Neural cell (in vitro differentiated cells): ENCODE data around the gene RGL1. TPM values are rescaled to one million over a fixed set of nuclear protein-coding genes. Genes with fewer than 3 reads are reported as not detected.

Experiments used
- H2AFZ ChIP-seq: fragments of 200-600, 300-800 bp; sonication (generic), shearing (Covaris generic); 2 replicates; pipeline ENCODE4 v1.6.0; 2014; ENCODE audit warnings: low read depth, mild to moderate bottlenecking, antibody characterized with exemption, low read length, moderate library complexity
- H3F3A ChIP-seq: fragments of 200-600 bp; shearing (Covaris generic); 2 replicates; pipeline ENCODE4 v1.6.1; 2016; ENCODE audit warnings: mild to moderate bottlenecking, moderate library complexity, mixed read lengths, antibody characterized with exemption, low read length; ENCODE audit not compliant: insufficient read depth, poor library complexity, severe bottlenecking
- H3K27ac ChIP-seq: fragments of 200-600, 300-800 bp; sonication (generic), shearing (Covaris generic); 2 replicates; pipeline ENCODE4 v1.5.1; 2014; ENCODE audit warnings: mild to moderate bottlenecking, low read length, moderate library complexity
- H3K27me3 ChIP-seq: fragments of 300-800, 200-600 bp; sonication (generic), shearing (Covaris generic); 2 replicates; pipeline ENCODE4 v1.6.0; 2014; ENCODE audit warnings: mild to moderate bottlenecking, low read depth, low read length, moderate library complexity; ENCODE audit not compliant: insufficient read depth
- H3K36me3 ChIP-seq: fragments of 300-800, 200-600 bp; sonication (generic), shearing (Covaris generic); 2 replicates; pipeline ENCODE4 v1.5.1; 2014; ENCODE audit warnings: mild to moderate bottlenecking, antibody characterized with exemption, low read length, moderate library complexity; ENCODE audit not compliant: insufficient read depth
- H3K4me2 ChIP-seq: fragments of 300-800, 200-600 bp; sonication (generic), shearing (Covaris generic); 2 replicates; pipeline ENCODE4 v1.6.0; 2014; ENCODE audit warnings: mild to moderate bottlenecking, low read length
- H3K4me3 ChIP-seq: fragments of 300-800, 200-600 bp; sonication (generic), shearing (Covaris generic); 2 replicates; pipeline ENCODE4 v1.5.1; 2014; ENCODE audit warnings: mild to moderate bottlenecking, low read length, moderate library complexity
- H3K79me2 ChIP-seq: fragments of 200-600 bp; shearing (Covaris generic); replicated peaks from 2 replicates; pipeline ENCODE4 v1.6.0; 2014; ENCODE audit warnings: mild to moderate bottlenecking, low read length, moderate library complexity; ENCODE audit not compliant: insufficient read depth
- H3K9ac ChIP-seq: fragments of 300-800, 200-600 bp; sonication (generic), shearing (Covaris generic); 2 replicates; pipeline ENCODE4 v1.6.1; 2016; ENCODE audit warnings: mild to moderate bottlenecking, low read length, mixed read lengths
- H3K9me2 ChIP-seq: fragments of 200-600 bp; shearing (Covaris generic); 2 replicates; pipeline ENCODE4 v1.6.1; 2016; ENCODE audit warnings: mild to moderate bottlenecking, low read length, mixed read lengths; ENCODE audit not compliant: insufficient read depth
- H3K9me3 ChIP-seq: fragments of 200-600, 300-800 bp; sonication (generic), shearing (Covaris generic); 2 replicates; pipeline ENCODE4 v1.6.1; 2016; ENCODE audit warnings: mild to moderate bottlenecking, mixed run types, low read length, moderate library complexity, mixed read lengths
- H4K20me1 ChIP-seq: fragments of 200-600 bp; shearing (Covaris generic); 2 replicates; pipeline ENCODE4 v1.6.1; 2016; ENCODE audit warnings: mild to moderate bottlenecking, mixed run types; ENCODE audit not compliant: insufficient read depth
- EP300 ChIP-seq: fragments of 450-650 bp; conservative IDR thresholded peaks from 2 replicates; pipeline ENCODE4 v1.6.1; 2014; ENCODE audit warnings: antibody characterized with exemption, mild to moderate bottlenecking, moderate library complexity; ENCODE audit not compliant: poor library complexity, severe bottlenecking
- EZH2 ChIP-seq: fragments of 200-600, 300-800 bp; shearing (Covaris generic), sonication (generic); IDR thresholded peaks from 2 replicates; pipeline ENCODE4 v1.6.1; 2014; ENCODE audit warnings: antibody characterized with exemption, low read length, borderline replicate concordance, mild to moderate bottlenecking; ENCODE audit not compliant: insufficient read depth, poor library complexity, severe bottlenecking
- MXI1 ChIP-seq: fragments of 450-650 bp; conservative IDR thresholded peaks from 2 replicates; pipeline ENCODE4 v1.6.1; 2014; ENCODE audit warnings: antibody characterized with exemption, mild to moderate bottlenecking; ENCODE audit not compliant: poor library complexity, severe bottlenecking
- POLR2AphosphoS5 ChIP-seq: IDR thresholded peaks from 2 replicates; pipeline ENCODE4 v1.6.1; 2012
- RAD21 ChIP-seq: fragments of 450-650 bp; conservative IDR thresholded peaks from 2 replicates; pipeline ENCODE4 v1.6.1; 2014; ENCODE audit warnings: antibody characterized with exemption, mild to moderate bottlenecking, moderate library complexity
- SMC3 ChIP-seq: fragments of 450-650 bp; conservative IDR thresholded peaks from 2 replicates; pipeline ENCODE4 v1.6.1; 2014; ENCODE audit warnings: antibody characterized with exemption, mild to moderate bottlenecking, moderate library complexity; ENCODE audit not compliant: poor library complexity
- TAF1 ChIP-seq: IDR thresholded peaks from 2 replicates; pipeline ENCODE4 v1.6.1; 2012; ENCODE audit warnings: low read depth
- polyA plus RNA-seq: library from polyadenylated mRNA; depleted of rRNA; stranded (reverse); fragments of >200 nt; gene quantifications from 2 replicates; pipeline ENCODE4 v1.2.3, GENCODE V29; 2014
- TF ChIP-seq, protein P1 (sequence below): fragments of 450-650 bp; IDR thresholded peaks from 2 replicates; pipeline ENCODE4 v1.5.1; 2014; ENCODE audit warnings: antibody characterized with exemption, mild to moderate bottlenecking, moderate library complexity; ENCODE audit not compliant: poor library complexity, severe bottlenecking
- TF ChIP-seq, protein P2 (sequence below): IDR thresholded peaks from 2 replicates; pipeline ENCODE4 v1.6.1; 2012; ENCODE audit warnings: borderline replicate concordance

The RGL1 gene
- polyA plus RNA-seq, 1 donor from 2014 or later = 14.7 TPM

DNA sequence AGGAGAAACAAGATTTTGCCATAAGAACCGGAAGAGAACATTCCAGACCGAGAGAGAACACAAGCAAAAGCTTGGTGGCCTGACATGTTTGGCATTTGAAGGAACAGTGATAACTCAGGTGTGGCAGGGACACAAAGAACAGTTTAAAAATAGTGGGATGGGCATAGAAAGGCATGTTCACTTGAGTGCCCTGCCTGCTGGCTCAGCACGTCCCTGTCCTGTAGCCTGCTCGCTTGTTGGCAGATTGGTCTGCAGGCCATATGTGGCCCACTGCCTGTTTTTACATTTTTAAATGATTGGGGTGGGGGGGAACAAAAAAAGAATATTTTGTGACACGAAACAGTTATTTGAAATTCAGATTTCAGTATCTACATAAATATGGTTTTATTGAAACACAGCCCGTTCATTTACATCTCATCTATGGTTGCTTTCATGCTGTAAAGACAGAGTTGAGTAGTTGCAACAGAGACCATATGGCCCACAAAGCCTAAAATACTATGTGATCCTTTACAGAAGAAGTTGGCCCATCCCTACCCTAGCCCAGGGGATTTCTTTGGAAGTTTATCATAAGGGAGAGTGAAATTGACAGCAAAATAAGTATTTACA lies 100.7 kb downstream of the RGL1 start:
- no peaks in the 10 kb centered on the region for H3K79me2 ChIP-seq
- TF ChIP-seq TAF1 (no peak), RAD21 (no peak), POLR2AphosphoS5 (no peak), SMC3 (no peak), EZH2 (no peak), EP300 (no peak), MXI1 (no peak)
- TF ChIP-seq, protein P1, sequence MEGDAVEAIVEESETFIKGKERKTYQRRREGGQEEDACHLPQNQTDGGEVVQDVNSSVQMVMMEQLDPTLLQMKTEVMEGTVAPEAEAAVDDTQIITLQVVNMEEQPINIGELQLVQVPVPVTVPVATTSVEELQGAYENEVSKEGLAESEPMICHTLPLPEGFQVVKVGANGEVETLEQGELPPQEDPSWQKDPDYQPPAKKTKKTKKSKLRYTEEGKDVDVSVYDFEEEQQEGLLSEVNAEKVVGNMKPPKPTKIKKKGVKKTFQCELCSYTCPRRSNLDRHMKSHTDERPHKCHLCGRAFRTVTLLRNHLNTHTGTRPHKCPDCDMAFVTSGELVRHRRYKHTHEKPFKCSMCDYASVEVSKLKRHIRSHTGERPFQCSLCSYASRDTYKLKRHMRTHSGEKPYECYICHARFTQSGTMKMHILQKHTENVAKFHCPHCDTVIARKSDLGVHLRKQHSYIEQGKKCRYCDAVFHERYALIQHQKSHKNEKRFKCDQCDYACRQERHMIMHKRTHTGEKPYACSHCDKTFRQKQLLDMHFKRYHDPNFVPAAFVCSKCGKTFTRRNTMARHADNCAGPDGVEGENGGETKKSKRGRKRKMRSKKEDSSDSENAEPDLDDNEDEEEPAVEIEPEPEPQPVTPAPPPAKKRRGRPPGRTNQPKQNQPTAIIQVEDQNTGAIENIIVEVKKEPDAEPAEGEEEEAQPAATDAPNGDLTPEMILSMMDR = no peak
- TF ChIP-seq, protein P2, sequence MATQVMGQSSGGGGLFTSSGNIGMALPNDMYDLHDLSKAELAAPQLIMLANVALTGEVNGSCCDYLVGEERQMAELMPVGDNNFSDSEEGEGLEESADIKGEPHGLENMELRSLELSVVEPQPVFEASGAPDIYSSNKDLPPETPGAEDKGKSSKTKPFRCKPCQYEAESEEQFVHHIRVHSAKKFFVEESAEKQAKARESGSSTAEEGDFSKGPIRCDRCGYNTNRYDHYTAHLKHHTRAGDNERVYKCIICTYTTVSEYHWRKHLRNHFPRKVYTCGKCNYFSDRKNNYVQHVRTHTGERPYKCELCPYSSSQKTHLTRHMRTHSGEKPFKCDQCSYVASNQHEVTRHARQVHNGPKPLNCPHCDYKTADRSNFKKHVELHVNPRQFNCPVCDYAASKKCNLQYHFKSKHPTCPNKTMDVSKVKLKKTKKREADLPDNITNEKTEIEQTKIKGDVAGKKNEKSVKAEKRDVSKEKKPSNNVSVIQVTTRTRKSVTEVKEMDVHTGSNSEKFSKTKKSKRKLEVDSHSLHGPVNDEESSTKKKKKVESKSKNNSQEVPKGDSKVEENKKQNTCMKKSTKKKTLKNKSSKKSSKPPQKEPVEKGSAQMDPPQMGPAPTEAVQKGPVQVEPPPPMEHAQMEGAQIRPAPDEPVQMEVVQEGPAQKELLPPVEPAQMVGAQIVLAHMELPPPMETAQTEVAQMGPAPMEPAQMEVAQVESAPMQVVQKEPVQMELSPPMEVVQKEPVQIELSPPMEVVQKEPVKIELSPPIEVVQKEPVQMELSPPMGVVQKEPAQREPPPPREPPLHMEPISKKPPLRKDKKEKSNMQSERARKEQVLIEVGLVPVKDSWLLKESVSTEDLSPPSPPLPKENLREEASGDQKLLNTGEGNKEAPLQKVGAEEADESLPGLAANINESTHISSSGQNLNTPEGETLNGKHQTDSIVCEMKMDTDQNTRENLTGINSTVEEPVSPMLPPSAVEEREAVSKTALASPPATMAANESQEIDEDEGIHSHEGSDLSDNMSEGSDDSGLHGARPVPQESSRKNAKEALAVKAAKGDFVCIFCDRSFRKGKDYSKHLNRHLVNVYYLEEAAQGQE = no peak

DNA sequence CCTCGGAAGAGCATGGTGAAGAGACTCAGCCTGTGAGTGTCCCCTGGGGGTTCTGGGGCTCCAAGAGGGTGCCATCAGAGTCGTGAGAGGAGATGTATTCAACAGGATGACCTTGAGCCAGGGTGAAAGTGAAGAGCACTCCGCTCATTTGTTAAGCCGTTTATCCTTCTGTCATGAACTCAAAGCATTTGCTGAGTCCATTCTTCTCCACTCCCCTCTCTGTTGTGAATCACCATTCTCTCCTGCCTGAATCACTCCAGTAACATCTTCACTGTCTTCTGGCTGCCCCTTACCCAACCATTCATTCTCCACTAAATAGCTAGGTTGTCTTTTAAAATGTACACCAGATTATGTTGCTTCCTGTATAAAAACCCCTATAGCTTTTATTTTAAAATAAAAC lies 102.2 kb downstream of the RGL1 start:
- Histone ChIP-seq H3K36me3 (no peaks in the 10 kb centered on the region), H2AFZ (no peak overlapping the region), H3K27ac (no peak overlapping the region), H3K9me3 (no peaks in the 10 kb centered on the region), H3K79me2 (no peaks in the 10 kb centered on the region), H3F3A (no peaks in the 10 kb centered on the region), H3K4me2 (no peak overlapping the region), H3K9ac (no peak overlapping the region), H4K20me1 (no peaks in the 10 kb centered on the region), H3K27me3 (no peaks in the 10 kb centered on the region), H3K4me3 (no peak overlapping the region), H3K9me2 (no peaks in the 10 kb centered on the region)
- no peak for TF ChIP-seq RAD21
- no peak for TF ChIP-seq TAF1
- no peak for TF ChIP-seq MXI1
- no peak for TF ChIP-seq SMC3

More for the DNA sequence above, 100.7 kb downstream of the RGL1 start:
- no peak overlapping the region for H3K4me2 ChIP-seq
- H3K27me3 ChIP-seq = no peaks in the 10 kb centered on the region
- no peak overlapping the region for H3K27ac ChIP-seq
- no peaks in the 10 kb centered on the region for H3K36me3 ChIP-seq
- H3K9ac ChIP-seq = no peak overlapping the region
- no peak overlapping the region for H3K4me3 ChIP-seq
- no peaks in the 10 kb centered on the region for H3F3A ChIP-seq
- no peaks in the 10 kb centered on the region for H3K9me3 ChIP-seq
- no peaks in the 10 kb centered on the region for H3K9me2 ChIP-seq
- no peaks in the 10 kb centered on the region for H4K20me1 ChIP-seq
- H2AFZ ChIP-seq = no peak overlapping the region
